ENCODE measurements around the gene NUMB. TPM values are rescaled to one million over a fixed set of nuclear protein-coding genes. Genes with fewer than 3 reads are reported as not detected.

NUMB gene
- total RNA-seq, 2 experiments from 2014 or later, result 18.6 to 87.8 TPM

DNA sequence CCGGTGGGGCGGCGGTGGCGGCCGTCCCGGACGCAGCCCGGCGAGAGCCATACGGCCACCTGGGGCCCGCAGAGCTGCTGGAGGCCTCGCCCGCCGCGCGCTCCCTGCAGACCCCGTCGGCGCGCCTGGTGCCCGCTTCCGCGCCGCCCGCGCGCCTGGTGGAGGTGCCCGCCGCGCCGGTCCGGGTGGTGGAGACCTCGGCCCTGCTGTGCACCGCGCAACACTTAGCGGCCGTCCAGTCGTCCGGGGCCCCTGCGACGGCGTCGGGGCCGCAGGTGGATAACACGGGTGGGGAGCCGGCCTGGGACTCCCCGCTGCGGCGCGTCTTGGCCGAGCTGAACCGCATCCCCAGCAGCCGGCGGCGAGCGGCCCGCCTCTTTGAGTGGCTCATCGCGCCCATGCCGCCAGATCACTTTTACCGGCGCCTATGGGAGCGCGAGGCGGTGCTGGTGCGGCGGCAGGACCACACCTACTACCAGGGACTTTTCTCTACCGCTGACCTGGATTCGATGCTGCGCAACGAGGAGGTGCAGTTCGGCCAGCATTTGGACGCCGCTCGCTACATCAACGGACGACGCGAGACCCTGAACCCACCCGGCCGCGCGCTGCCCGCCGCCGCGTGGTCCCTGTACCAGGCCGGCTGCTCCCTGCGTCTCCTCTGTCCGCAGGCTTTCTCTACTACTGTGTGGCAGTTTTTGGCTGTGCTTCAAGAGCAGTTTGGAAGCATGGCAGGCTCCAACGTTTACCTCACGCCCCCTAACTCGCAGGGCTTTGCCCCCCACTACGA lies 33.1 kb upstream of the NUMB start:
- TF ChIP-seq EZH2phosphoT487 (IDR thresholded peaks at IDR 0.05; ENCODE audit: borderline replicate concordance, low read depth, low read length), result no peak
- TF ChIP-seq, protein P1, sequence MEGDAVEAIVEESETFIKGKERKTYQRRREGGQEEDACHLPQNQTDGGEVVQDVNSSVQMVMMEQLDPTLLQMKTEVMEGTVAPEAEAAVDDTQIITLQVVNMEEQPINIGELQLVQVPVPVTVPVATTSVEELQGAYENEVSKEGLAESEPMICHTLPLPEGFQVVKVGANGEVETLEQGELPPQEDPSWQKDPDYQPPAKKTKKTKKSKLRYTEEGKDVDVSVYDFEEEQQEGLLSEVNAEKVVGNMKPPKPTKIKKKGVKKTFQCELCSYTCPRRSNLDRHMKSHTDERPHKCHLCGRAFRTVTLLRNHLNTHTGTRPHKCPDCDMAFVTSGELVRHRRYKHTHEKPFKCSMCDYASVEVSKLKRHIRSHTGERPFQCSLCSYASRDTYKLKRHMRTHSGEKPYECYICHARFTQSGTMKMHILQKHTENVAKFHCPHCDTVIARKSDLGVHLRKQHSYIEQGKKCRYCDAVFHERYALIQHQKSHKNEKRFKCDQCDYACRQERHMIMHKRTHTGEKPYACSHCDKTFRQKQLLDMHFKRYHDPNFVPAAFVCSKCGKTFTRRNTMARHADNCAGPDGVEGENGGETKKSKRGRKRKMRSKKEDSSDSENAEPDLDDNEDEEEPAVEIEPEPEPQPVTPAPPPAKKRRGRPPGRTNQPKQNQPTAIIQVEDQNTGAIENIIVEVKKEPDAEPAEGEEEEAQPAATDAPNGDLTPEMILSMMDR (conservative IDR thresholded peaks at IDR 0.05; ENCODE audit: low read length), result no peak
- POLR2A ChIA-PET, result interaction anchor here (0.6 to 1.2 kb wide), 3 partner anchors 27 to 97 kb away, joined by 3 to 6 read pairs (median 6); partner anchors contain the start of gene NUMB
- no TSS peak for BruUV-seq (replicated peaks)
- peaks cover 35% of the 10 kb centered on the region for H3K4me1 ChIP-seq (ENCODE audit: insufficient read depth, low read length, poor library complexity, severe bottlenecking)
- peaks cover 32% of the 10 kb centered on the region for H3K36me3 ChIP-seq (ENCODE audit: insufficient read depth, low read length)
- peaks cover 6% of the 10 kb centered on the region; the same call in 1 of the 2 replicates for H3K9me3 ChIP-seq (ENCODE audit: low read length)
- H3K79me2 ChIP-seq (ENCODE audit: insufficient read depth, low read depth, low read length), result peaks cover 39% of the 10 kb centered on the region
- H3K4me3 ChIP-seq (ENCODE audit: low read depth, low read length, poor library complexity, severe bottlenecking), result peak overlapping the region; percentile 84
- CTCF ChIA-PET (ENCODE audit: unreplicated experiment), result no interaction called here
- H4K20me1 ChIP-seq (ENCODE audit: insufficient read depth, low read length), result peaks cover 10% of the 10 kb centered on the region; the same call in 1 of the 2 replicates
- peak overlapping the region; percentile 97 for H3K4me2 ChIP-seq (ENCODE audit: low read length)
- H3K9me2 ChIP-seq (ENCODE audit: insufficient read depth, low read length), result no peaks in the 10 kb centered on the region
- DNase-seq (ENCODE audit: low spot score), result peak; percentile 59
- peak overlapping the region; percentile 32 for H3K27ac ChIP-seq (ENCODE audit: low read depth, low read length, poor library complexity, severe bottlenecking)
- intact Hi-C loops (cut with micrococcal nuclease; ENCODE audit: unreplicated experiment), result loop anchor here (5.0 kb wide), 1 partner anchor 396 kb away; the partner anchor contains the start of gene ZNF410
- H2AFZ ChIP-seq (ENCODE audit: low read length), result peak overlapping the region; percentile 75; the same call in 1 of the 2 replicates

- H4K20me1 ChIP-seq (ENCODE audit: insufficient read depth, low read length), result peaks cover 10% of the 10 kb centered on the region; the same call in 1 of the 2 replicates
- H3K9me3 ChIP-seq (ENCODE audit: low read length), result peaks cover 4% of the 10 kb centered on the region; the same call in 1 of the 2 replicates
- ChIA-PET CTCF (ENCODE audit: unreplicated experiment) (interaction anchor here (0.6 kb wide), 1 partner anchor 14 kb away, joined by 4 read pairs; no protein-coding TSS in a partner anchor), POLR2A (interaction anchor here (0.6 to 1.2 kb wide), 2 partner anchors 12 to 15 kb away, joined by 3 read pairs; no protein-coding TSS in a partner anchor)
- no peak for TF ChIP-seq EZH2phosphoT487 (IDR thresholded peaks at IDR 0.05; ENCODE audit: borderline replicate concordance, low read depth, low read length)
- H3K9me2 ChIP-seq (ENCODE audit: insufficient read depth, low read length), result no peaks in the 10 kb centered on the region
- peaks cover 33% of the 10 kb centered on the region for H3K79me2 ChIP-seq (ENCODE audit: insufficient read depth, low read depth, low read length)
- no peak overlapping the region; the same call in 1 of the 2 replicates for H3K4me2 ChIP-seq (ENCODE audit: low read length)
- H3K36me3 ChIP-seq (ENCODE audit: insufficient read depth, low read length), result peaks cover 25% of the 10 kb centered on the region
- intact Hi-C loops (cut with micrococcal nuclease; ENCODE audit: unreplicated experiment), result loop anchor here (5.0 kb wide), 1 partner anchor 398 kb away; the partner anchor contains the start of gene ZNF410
- no peak overlapping the region for H3K4me3 ChIP-seq (ENCODE audit: low read depth, low read length, poor library complexity, severe bottlenecking)
- DNase-seq (ENCODE audit: low spot score), result no peak
- peaks cover 28% of the 10 kb centered on the region for H3K4me1 ChIP-seq (ENCODE audit: insufficient read depth, low read length, poor library complexity, severe bottlenecking)
- no TSS peak for BruUV-seq (replicated peaks)
- no peak overlapping the region for H3K27ac ChIP-seq (ENCODE audit: low read depth, low read length, poor library complexity, severe bottlenecking)
- H2AFZ ChIP-seq (ENCODE audit: low read length), result peak overlapping the region; percentile 37; the same call in 1 of the 2 replicates
Measured at GRCh38 chr14:73489481-73490175, 31.3 kb upstream of the NUMB start.

- intact Hi-C loops (cut with micrococcal nuclease; ENCODE audit: unreplicated experiment), result no loop called here
- ChIA-PET CTCF (ENCODE audit: unreplicated experiment) (no interaction called here), POLR2A (interaction anchor here (0.6 kb wide), 1 partner anchor 264 kb away, joined by 4 read pairs; no protein-coding TSS in a partner anchor)
- TF ChIP-seq EZH2phosphoT487 (IDR thresholded peaks at IDR 0.05; ENCODE audit: borderline replicate concordance, low read depth, low read length), result no peak
- TF ChIP-seq, protein P1 (conservative IDR thresholded peaks at IDR 0.05; ENCODE audit: low read length), result no peak
- Histone ChIP-seq H3K36me3 (ENCODE audit: insufficient read depth, low read length) (no peaks in the 10 kb centered on the region), H3K9me2 (ENCODE audit: insufficient read depth, low read length) (no peaks in the 10 kb centered on the region), H3K4me3 (ENCODE audit: low read depth, low read length, poor library complexity, severe bottlenecking) (no peak overlapping the region), H3K27ac (ENCODE audit: low read depth, low read length, poor library complexity, severe bottlenecking) (no peak overlapping the region), H3K4me1 (ENCODE audit: insufficient read depth, low read length, poor library complexity, severe bottlenecking) (no peaks in the 10 kb centered on the region), H3K79me2 (ENCODE audit: insufficient read depth, low read depth, low read length) (no peaks in the 10 kb centered on the region), H4K20me1 (ENCODE audit: insufficient read depth, low read length) (no peaks in the 10 kb centered on the region), H2AFZ (ENCODE audit: low read length) (no peak overlapping the region), H3K9me3 (ENCODE audit: low read length) (no peaks in the 10 kb centered on the region), H3K4me2 (ENCODE audit: low read length) (no peak overlapping the region)
- no TSS peak for BruUV-seq (replicated peaks)
- no peak for DNase-seq (ENCODE audit: low spot score)
Measured at GRCh38 chr14:73478684-73479083, 20.3 kb upstream of the NUMB start.
